Peyer's patch (tissue), 4 donors: ENCODE measurements around the gene CSGALNACT2. TPM values are rescaled to one million over a fixed set of nuclear protein-coding genes. Genes with fewer than 3 reads are reported as not detected.

Source experiments
- DNase-seq, 3 donors: peaks; one replicate each; pipeline ENCODE4 v3.0.0-alpha.2; 2017 to 2019
- H3K27ac ChIP-seq, 4 donors: fragments of 200-600 bp; sonication (generic); one replicate each; pipeline ENCODE4 v1.5.1; 2016 to 2019
- H3K27me3 ChIP-seq, 2 donors: fragments of 200-600 bp; sonication (generic); one replicate each; pipeline ENCODE4 v1.5.1; 2019
- H3K36me3 ChIP-seq, 3 donors: fragments of 200-600 bp; sonication (generic); one replicate each; pipeline ENCODE4 v1.5.1; 2016 to 2019
- H3K4me1 ChIP-seq, 4 donors: fragments of 200-600 bp; sonication (generic); one replicate each; pipeline ENCODE4 v1.5.1; 2016 to 2019
- H3K4me3 ChIP-seq, 4 donors: fragments of 200-600 bp; sonication (generic); 1 replicate in 3 of 4; 2 replicates in 1 of 4; pipeline ENCODE4 v1.5.1; 2016 to 2019; ENCODE audit warnings: mild to moderate bottlenecking in 1 of 4
- H3K9me3 ChIP-seq, 4 donors: fragments of 200-600 bp; sonication (generic); one replicate each; pipeline ENCODE4 v1.5.1; 2016 to 2019; ENCODE audit warnings: mild to moderate bottlenecking in 1 of 4
- CTCF ChIP-seq, 6 experiments: fragments of 450-650 bp in 4 of 6; fragments of 200-600 bp in 2 of 6; sonication (generic) in 1 of 6; IDR thresholded peaks; one replicate each; pipeline ENCODE4 v1.5.1; 2017 to 2019; ENCODE audit warnings: antibody characterized with exemption in 6 of 6, mild to moderate bottlenecking in 3 of 6, moderate library complexity in 1 of 6
- POLR2A ChIP-seq, 2 donors: fragments of 450-650 bp; IDR thresholded peaks; one replicate each; pipeline ENCODE4 v1.5.1; 2017; ENCODE audit warnings: antibody characterized with exemption in 2 of 2, mild to moderate bottlenecking in 2 of 2, moderate library complexity in 2 of 2
- total RNA-seq, 4 donors: library from RNA; depleted of rRNA; stranded (reverse); fragments of >200 nt; gene quantifications; one replicate each; pipeline ENCODE4 v1.1.0, GENCODE V29; 2016

CSGALNACT2 gene
- total RNA-seq, 4 donors from 2014 or later, result 5.8 to 24.8 (median 7.9) TPM

- Histone ChIP-seq H3K9me3 (no peaks in the 10 kb centered on the region), H3K4me1 (peaks cover 0 to 11% (median 0%) of the 10 kb centered on the region in 4 donors), H3K4me3 (no peak overlapping the region), H3K36me3 (no peaks in the 10 kb centered on the region), H3K27ac (no peak overlapping the region), H3K27me3 (no peaks in the 10 kb centered on the region)
- DNase-seq, result peak in 2 of 3 donors; percentile 26 to 33
- no peak for TF ChIP-seq CTCF (IDR thresholded peaks at IDR 0.05)
These were observed 60.4 kb downstream of the CSGALNACT2 start for GRCh38 chr10:43198682-43199005.

DNA sequence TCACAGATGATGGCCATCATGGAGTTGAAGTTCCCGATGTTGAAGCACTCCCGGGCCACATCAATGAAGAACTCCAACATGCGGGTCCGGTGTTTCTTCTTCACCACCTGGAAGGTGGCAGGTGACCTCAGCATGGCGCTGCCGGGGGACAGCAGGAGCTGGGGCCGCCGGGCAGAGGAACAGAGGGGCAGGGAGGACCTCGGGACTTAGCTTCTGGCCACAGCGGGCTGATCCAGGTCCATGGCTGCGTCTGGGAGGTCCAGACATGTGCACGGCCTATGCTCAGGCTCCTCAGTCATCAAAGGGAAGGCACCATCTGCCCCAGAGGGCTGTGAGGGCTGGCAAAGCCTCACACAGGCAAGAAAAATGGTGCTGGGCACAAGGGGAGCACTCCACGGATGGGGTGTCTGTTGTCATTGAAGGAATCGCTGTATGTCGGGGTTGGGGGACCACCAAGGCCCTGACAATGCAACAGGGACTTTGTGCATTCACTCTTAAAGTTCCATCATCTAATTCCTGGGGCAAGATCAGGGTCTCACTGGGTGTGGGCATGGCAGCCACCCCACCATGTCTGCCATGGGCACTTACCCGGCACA, 60.9 kb downstream of the CSGALNACT2 start:
- Histone ChIP-seq H3K36me3 (no peaks in the 10 kb centered on the region), H3K9me3 (no peaks in the 10 kb centered on the region), H3K4me3 (no peak overlapping the region), H3K27ac (no peak overlapping the region), H3K27me3 (no peaks in the 10 kb centered on the region), H3K4me1 (peaks cover 0 to 11% (median 0%) of the 10 kb centered on the region in 4 donors)
- DNase-seq, result peak in 1 of 3 donors; percentile 32
- no peak for TF ChIP-seq CTCF (IDR thresholded peaks at IDR 0.05)
- TF ChIP-seq POLR2A (IDR thresholded peaks at IDR 0.05), result no peak

- H3K4me1 ChIP-seq, result peaks cover 0 to 11% (median 0%) of the 10 kb centered on the region in 4 donors
- no peak overlapping the region for H3K27ac ChIP-seq
- H3K4me3 ChIP-seq, result no peak overlapping the region
- H3K9me3 ChIP-seq, result no peaks in the 10 kb centered on the region
- peak in 2 of 3 donors; percentile 29 to 31 for DNase-seq
- TF ChIP-seq CTCF (IDR thresholded peaks at IDR 0.05) (no peak), POLR2A (IDR thresholded peaks at IDR 0.05) (no peak)
- no peaks in the 10 kb centered on the region for H3K36me3 ChIP-seq
- no peaks in the 10 kb centered on the region for H3K27me3 ChIP-seq
These were observed 61.7 kb downstream of the CSGALNACT2 start for GRCh38 chr10:43199684-43200537.

DNA sequence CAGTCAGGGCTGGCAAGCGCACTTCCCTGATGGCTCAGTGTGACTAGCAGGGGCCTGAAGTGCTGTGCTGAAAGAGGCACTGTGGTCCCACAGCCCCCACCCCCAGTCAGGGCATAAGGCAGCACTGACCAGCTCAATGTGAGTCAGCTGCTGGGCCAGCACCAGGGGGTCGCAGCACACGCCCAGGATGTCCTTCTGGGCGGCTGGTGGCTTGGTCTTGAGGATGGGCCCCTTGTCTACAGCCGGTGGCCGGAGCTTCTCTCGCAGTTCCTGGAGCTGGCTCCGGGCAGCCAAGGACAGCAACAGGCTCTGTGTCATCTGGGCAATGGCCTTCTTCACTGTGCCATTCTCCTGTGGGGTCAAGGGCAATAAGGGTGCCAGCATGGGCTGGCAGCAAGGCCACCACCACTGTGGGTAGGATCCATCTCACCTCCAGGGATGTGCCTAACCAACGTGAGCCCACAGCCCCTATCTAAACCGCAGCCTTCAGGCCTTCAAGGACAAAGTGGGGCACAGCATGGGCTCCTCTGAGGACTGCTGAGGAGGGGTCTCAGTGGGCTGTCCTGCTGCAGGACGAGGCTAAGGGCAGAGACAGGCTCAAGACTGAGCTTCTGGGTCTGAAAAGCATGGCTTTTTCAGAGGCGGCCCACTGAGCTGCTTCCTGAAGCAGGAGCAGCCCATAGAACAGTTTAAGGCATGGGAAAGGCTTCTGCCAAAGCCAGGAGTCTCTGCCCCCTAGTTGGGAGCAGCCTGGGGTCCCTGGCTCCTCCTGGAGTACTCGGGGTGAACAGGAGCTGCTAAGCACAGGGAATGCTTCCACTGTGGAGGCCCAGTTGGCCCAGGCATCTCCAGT, 62.5 kb downstream of the CSGALNACT2 start:
- H3K9me3 ChIP-seq, result no peaks in the 10 kb centered on the region
- TF ChIP-seq POLR2A (IDR thresholded peaks at IDR 0.05) (no peak), CTCF (IDR thresholded peaks at IDR 0.05) (no peak)
- DNase-seq, result peak in 1 of 3 donors; percentile 9
- H3K27me3 ChIP-seq, result no peaks in the 10 kb centered on the region
- no peak overlapping the region for H3K27ac ChIP-seq
- no peaks in the 10 kb centered on the region for H3K36me3 ChIP-seq
- no peak overlapping the region for H3K4me3 ChIP-seq
- peaks cover 0 to 11% (median 0%) of the 10 kb centered on the region in 4 donors for H3K4me1 ChIP-seq

DNA sequence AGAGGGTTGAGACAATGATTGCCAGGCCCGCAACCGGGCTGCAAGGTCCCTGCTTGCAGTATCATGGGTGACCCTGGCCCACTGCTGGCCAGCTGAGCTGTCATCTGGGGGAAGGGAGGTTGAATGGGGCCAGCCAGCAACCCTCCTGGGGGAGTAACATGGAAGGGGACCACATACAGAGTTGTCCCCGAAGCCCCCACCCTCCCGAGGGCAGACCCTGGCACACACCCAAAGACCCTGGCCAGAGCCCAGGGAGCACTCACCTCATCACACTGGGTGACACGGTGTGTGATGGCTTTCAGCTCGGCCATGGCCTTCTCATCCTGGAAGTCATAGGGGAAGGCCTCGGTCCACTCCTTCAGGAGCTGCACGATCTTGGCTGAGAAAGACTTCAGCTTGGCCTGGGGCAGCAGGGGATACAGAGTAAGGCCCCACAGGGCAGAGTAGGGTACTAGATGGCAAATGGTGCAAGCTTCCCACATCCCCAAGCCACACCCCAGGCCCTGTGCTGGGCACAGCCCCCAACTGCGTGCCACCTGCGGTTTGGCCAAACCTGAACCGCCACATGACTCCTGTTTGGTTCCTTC, 63.4 kb downstream of the CSGALNACT2 start:
- H3K36me3 ChIP-seq, result no peaks in the 10 kb centered on the region
- peak overlapping the region in 1 of 4 donors; percentile 41 for H3K4me3 ChIP-seq
- peaks cover 0 to 11% (median 0%) of the 10 kb centered on the region in 4 donors for H3K4me1 ChIP-seq
- no peak overlapping the region for H3K27ac ChIP-seq
- DNase-seq, result peak; percentile 11 to 40 (median 39)
- TF ChIP-seq CTCF (IDR thresholded peaks at IDR 0.05) (no peak), POLR2A (IDR thresholded peaks at IDR 0.05) (no peak)
- H3K27me3 ChIP-seq, result no peaks in the 10 kb centered on the region
- no peaks in the 10 kb centered on the region for H3K9me3 ChIP-seq
